GM20431 (cell line): ENCODE measurements around the gene PRSS8.
"Not testable (repeated sequence)": the region's sequence is repeated elsewhere in the genome, so short reads cannot be mapped to it uniquely, and the experiment has no call there.

Experiments used
- in situ Hi-C: fragments of 300-500 bp; cut with MseI, MboI; formaldehyde crosslinking; loops from one replicate; pipeline ENCODE4 v1.15.0; 2020; ENCODE audit warnings: low sequenced_read_pairs; ENCODE audit not compliant: unreplicated experiment

PRSS8 gene

GRCh38 chr16:31145398-31145990 is 10.0 kb upstream of the PRSS8 start:
- in situ Hi-C loops, result no loop called here

- in situ Hi-C loops, result not testable (repeated sequence)
Observed at GRCh38 chr16:31144418-31144817, 8.9 kb upstream of the PRSS8 start.

- in situ Hi-C loops, result no loop called here
Observed at GRCh38 chr16:31143694-31144148, 8.2 kb upstream of the PRSS8 start.

GRCh38 chr16:31143011-31143693 is 7.6 kb upstream of the PRSS8 start:
- in situ Hi-C loops, result no loop called here

- in situ Hi-C loops, result no loop called here
Observed at GRCh38 chr16:31142109-31143010, 6.8 kb upstream of the PRSS8 start.

GRCh38 chr16:31141489-31142108 is 6.1 kb upstream of the PRSS8 start:
- in situ Hi-C loops, result no loop called here

GRCh38 chr16:31141071-31141469 is 5.5 kb upstream of the PRSS8 start:
- in situ Hi-C loops, result not testable (repeated sequence)

- in situ Hi-C loops, result no loop called here
Observed at GRCh38 chr16:31138621-31139578, 3.4 kb upstream of the PRSS8 start.

- in situ Hi-C loops, result not testable (repeated sequence)
Observed at GRCh38 chr16:31136822-31137499, 1.4 kb upstream of the PRSS8 start.

GRCh38 chr16:31136287-31136662 is 748 bp upstream of the PRSS8 start:
- in situ Hi-C loops, result no loop called here

GRCh38 chr16:31134625-31135534 is 647 bp downstream of the PRSS8 start:
- in situ Hi-C loops, result no loop called here

GRCh38 chr16:31134091-31134571 is 1.4 kb downstream of the PRSS8 start:
- in situ Hi-C loops, result no loop called here

GRCh38 chr16:31133046-31133501 is 2.5 kb downstream of the PRSS8 start:
- in situ Hi-C loops, result no loop called here

- in situ Hi-C loops, result no loop called here
Observed at GRCh38 chr16:31132303-31132979, 3.1 kb downstream of the PRSS8 start.

- in situ Hi-C loops, result no loop called here
Observed at GRCh38 chr16:31131841-31132271, 3.7 kb downstream of the PRSS8 start.

GRCh38 chr16:31131416-31131815 is 4.1 kb downstream of the PRSS8 start:
- in situ Hi-C loops, result no loop called here

GRCh38 chr16:31130899-31131298 is 4.6 kb downstream of the PRSS8 start:
- in situ Hi-C loops, result no loop called here
